ENCODE measurements around the gene CD81.

- TF ChIP-seq EZH2 (IDR thresholded peaks at IDR 0.05; ENCODE audit: borderline replicate concordance, control insufficient read depth, low read depth, low read length) = no peak
- TF ChIP-seq MYB (IDR thresholded peaks at IDR 0.05; ENCODE audit: borderline replicate concordance, low read depth, low read length) = no peak
- TF ChIP-seq MXI1 (IDR thresholded peaks at IDR 0.05; ENCODE audit: low read depth, low read length) = no peak
Measured at GRCh38 chr11:2363577-2364370, 13.3 kb upstream of the CD81 start.

Measured in GM12878 (cell line).